Measurements from ENCODE around the gene UST.

- TF ChIP-seq POLR2A (IDR thresholded peaks at IDR 0.05; ENCODE audit: control extremely low read depth in 1 of 2, low read depth in 2 of 2, low read length in 2 of 2) (no peak), CEBPB (IDR thresholded peaks at IDR 0.05; ENCODE audit: low read depth, low read length) (no peak), POLR2AphosphoS5 (IDR thresholded peaks at IDR 0.05; ENCODE audit: low read depth, low read length) (no peak), TEAD4 (IDR thresholded peaks at IDR 0.05; ENCODE audit: low read depth, low read length) (no peak), EZH2 (IDR thresholded peaks at IDR 0.05; ENCODE audit: low read depth, low read length, severe bottlenecking) (no peak), CTCF (IDR thresholded peaks at IDR 0.05; ENCODE audit: control extremely low read depth in 1 of 3, insufficient read depth in 1 of 3, low read depth in 1 of 3, low read length in 3 of 3) (no peak), EP300 (IDR thresholded peaks at IDR 0.05; ENCODE audit: borderline replicate concordance in 1 of 2, low read depth in 2 of 2, low read length in 2 of 2) (no peak), SIRT6 (IDR thresholded peaks at IDR 0.05; ENCODE audit: low read length) (no peak), MAX (IDR thresholded peaks at IDR 0.05) (no peak), SP4 (IDR thresholded peaks at IDR 0.05; ENCODE audit: low read length) (no peak), HDAC2 (IDR thresholded peaks at IDR 0.05; ENCODE audit: borderline replicate concordance in 1 of 2, low read depth in 2 of 2, low read length in 2 of 2) (no peak), NRF1 (IDR thresholded peaks at IDR 0.05; ENCODE audit: low read depth, low read length) (no peak), EGR1 (IDR thresholded peaks at IDR 0.05; ENCODE audit: borderline replicate concordance, low read depth, low read length) (no peak), TCF12 (IDR thresholded peaks at IDR 0.05; ENCODE audit: low read depth, low read length) (no peak)
These were observed 30.0 kb upstream of the UST start for GRCh38 chr6:148716811-148717210.

Measured in H1 (cell line).